HT1080 (cell line): ENCODE results near the gene NIP7. TPM values are rescaled to one million over a fixed set of nuclear protein-coding genes. Genes with fewer than 3 reads are reported as not detected.

Experiments used
- DNase-seq: peaks from one replicate; pipeline ENCODE4 v3.0.0-alpha.2; 2015; ENCODE audit warnings: low read depth
- total RNA-seq: library from RNA; depleted of rRNA; stranded (reverse); fragments of >200 nt; shearing (Covaris generic); gene quantifications from 2 replicates; pipeline ENCODE4 v1.2.3, GENCODE V29; 2014

Gene NIP7
- total RNA-seq, 1 experiment from 2014 or later: 76.0 TPM

DNA sequence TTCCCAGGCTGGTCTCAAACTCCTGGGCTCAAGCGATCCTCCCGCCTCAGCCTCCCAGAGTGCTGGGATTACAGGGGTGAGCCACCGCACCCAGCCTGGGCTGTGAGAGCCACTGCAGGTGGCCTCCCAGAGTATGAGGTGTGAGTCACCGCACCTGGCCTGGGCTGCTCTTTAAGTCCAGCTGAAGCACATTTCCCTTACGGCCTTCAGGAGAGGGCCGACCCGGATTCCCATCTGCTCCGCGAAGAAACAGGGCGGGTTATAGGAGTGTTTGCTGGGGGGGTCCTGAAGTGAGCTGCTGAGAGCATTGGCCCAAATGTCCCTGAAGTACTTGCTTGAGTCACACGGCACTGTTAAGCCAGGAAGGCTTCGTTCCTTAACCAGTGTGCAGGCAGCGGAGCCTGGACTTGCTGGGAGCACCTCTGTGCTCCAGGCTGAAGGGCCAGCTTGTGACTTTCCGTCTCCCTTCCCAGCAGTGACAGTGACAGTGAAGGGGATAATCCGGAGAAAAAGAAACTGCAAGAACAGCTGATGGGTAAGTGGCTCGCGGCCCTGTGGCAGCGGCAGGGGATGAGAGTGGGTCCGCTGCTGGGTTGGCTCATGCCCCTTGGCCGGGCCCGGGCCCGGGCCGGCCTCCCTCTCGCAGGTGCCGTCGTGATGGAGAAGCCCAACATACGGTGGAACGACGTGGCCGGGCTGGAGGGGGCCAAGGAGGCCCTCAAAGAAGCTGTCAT, 21.2 kb upstream of the NIP7 start:
- no peak for DNase-seq

DNA sequence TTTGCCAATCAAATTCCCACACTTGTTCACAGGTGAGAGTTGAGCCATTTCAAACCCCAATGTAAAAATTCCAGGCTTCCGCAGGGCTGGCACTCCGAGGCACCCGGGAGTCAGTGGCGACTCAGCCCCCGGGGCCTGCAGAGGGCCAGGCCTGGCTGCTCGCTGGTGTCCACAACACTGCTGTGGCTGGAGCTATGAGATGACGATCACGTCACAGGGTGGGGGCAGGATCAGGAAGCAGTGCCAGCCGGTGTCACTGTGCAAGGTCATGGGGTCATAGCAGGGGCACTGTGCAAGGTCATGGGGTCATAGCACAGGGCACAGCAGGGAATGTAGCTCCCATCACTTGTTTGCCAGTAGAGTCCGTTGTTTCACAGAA, 20.7 kb upstream of the NIP7 start:
- no peak for DNase-seq

DNA sequence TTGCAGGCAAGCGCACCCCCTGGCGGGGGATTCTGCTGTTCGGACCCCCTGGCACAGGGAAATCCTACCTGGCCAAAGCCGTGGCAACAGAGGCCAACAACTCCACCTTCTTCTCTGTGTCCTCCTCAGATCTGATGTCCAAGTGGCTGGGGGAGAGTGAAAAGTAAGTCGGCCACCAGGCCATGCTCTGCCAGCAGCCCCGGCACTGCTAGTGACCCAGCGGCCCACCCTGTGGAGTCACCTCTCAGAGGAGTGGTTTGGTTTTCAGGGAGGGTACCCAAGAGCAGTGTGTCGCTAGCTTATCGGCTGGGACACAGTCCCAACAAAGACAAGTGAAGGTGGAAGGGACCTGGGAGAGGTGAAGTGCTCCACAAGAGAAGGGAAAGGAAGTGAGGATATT, 20.2 kb upstream of the NIP7 start:
- no peak for DNase-seq

DNA sequence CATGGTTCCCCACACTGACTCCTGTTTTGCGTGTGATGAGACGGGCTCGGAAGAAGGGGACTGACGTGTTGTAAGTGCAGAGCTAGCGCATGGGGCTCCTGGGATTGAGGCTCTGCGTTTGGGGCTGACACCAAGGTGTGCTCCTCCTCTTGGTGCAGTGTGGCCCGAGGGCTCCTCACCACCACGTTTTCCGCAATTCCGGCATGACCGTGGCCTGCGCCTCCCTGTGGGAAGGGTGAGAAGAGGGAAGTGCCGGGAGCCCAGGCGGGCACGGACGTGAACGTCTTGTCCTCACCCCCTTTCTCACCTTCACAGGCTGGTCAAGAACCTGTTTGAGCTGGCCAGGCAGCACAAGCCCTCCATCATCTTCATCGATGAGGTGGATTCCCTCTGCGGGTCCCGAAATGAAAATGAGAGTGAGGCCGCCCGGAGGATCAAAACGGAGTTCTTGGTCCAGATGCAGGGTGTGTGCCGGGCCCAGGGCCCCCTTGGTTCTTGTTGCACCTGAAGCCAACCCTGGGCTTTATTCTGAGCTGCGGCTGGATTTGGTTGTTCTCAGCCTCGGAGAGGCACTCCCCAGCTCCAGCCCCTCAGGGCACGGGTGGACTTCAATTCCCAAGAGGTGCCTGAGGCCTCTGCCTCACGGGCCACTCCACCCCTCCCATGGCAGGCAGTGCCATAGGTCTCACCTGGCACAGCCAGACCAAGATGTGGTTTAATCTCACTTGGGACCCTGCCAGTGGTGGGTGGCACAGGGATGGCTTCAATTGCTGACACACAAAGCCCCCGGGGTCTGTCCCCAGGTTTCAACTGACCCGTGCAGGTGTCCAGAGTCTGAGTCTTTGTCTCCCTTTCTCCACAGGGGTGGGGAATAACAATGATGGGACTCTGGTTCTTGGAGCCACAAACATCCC, 19.5 kb upstream of the NIP7 start:
- no peak for DNase-seq

DNA sequence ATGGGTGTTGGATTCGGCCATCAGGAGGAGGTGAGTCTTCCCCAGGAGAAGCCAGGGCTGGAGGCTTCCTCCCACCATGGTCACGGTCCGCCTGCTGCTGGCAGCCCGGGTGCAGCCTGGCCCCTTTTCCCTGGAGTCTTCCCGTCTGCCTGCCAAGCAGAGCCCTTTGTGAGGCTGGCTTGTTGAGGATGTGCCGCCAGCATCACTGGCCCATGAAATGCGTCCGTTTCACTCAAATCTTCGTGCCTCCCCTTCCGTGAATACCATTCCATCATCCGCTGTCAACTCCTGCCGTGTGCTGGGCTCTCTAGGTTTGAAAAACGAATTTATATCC, 18.9 kb upstream of the NIP7 start:
- no peak for DNase-seq

DNA sequence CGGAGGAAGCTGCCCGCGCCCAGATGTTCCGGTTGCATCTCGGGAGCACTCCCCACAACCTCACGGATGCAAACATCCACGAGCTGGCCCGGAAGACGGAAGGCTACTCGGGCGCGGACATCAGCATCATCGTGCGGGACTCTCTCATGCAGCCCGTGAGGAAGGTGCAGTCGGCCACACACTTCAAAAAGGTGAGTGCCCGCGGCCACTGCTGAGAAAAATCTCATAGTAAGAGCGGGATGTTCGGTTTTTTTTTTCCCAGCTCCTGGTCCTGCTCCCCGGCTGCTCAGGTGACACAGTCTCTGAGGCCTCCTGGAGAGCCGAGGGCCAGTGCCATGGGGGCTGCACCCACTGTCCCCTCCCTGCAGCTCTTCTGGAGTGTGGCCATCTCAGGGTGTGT, 18.5 kb upstream of the NIP7 start:
- no peak for DNase-seq

DNA sequence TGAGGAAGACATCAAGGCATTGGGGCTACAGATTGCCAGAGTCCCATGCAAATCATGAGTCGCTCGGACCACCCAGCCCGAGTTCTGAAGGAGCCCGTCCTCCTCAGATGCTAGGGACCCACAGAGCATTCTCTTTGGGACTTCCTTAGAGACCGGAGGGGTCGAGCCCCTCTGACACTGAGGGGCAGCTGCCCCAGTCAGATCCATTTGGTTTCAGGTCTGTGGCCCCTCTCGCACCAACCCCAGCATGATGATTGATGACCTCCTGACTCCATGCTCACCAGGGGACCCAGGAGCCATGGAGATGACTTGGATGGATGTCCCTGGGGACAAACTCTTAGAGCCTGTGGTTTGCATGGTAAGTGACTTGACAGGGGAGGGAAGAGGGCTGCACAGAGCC, 17.2 kb upstream of the NIP7 start:
- DNase-seq: no peak

DNA sequence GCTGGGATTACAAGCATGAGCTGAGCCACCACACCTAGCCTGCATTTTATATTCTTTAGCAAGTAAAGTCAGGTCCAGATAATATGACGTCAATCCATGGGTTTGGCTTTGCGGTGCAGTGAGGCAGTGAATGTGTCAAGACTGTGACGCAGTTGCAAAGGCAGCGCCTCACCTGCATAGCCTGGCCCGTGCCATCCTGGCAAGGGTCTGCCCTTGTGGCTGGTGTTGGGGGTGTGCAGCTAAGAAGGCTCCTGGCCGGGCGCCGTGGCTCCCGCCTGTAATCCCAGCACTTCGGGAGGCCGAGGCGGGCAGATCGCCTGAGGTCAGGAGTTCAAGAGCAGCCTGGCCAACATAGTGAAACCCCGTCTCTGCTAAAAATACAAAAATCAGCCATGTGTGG, 16.2 kb upstream of the NIP7 start:
- no peak for DNase-seq

DNA sequence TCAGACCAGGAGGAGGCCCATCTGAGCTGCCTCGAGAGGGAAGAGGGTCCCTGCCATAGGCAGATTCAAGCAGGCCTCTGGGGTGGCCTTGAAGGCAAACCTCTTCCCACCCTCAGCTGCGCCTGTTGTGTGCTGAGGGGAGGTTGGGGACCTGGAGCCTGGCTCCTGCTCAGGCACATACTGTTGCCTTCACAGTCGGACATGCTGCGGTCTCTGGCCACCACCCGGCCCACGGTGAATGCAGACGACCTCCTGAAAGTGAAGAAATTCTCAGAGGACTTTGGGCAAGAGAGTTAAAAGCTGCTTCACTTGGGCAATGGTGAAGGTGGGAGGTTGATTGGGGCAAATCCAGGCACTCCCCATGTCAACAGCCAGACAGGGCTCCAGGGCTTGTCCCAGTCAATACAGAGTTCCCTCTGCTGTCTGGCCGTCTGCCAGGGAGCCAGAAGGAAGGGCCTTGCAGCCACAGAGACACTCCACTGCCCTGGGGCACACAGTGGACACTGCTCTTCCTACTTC, 15.5 kb upstream of the NIP7 start:
- no peak for DNase-seq

DNA sequence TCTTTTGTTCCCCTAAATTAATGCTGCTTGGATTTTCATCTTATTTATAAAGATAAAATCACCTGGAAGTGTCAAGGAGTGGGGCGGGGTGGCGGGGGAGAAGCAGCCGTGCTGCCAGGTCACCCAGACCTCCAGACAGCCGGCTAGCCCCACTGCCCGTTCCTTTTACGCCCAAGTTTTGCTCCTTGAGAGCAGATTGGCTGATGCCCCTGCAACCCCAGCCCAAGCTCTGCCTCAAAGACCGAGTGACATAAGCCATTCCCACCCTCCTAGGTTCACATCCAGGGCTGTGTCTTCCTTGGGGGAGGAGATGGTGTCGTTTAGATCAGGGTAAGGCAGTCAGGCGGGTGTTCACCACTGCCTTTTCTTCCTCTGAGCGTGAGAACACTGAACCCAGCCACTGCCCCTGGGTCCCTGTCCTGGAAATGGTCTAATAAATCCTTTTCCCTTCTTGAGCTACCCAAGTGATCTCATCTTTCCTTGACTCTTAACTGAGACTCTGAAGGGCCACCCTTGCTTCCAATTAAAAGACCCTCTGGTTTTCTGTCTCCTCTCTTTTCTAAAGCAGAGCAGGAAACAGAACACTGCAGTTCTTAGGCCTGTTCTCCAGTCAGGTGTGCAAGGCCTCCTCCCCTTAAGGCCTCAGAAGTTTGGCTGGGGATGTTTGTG, 14.9 kb upstream of the NIP7 start:
- no peak for DNase-seq

DNA sequence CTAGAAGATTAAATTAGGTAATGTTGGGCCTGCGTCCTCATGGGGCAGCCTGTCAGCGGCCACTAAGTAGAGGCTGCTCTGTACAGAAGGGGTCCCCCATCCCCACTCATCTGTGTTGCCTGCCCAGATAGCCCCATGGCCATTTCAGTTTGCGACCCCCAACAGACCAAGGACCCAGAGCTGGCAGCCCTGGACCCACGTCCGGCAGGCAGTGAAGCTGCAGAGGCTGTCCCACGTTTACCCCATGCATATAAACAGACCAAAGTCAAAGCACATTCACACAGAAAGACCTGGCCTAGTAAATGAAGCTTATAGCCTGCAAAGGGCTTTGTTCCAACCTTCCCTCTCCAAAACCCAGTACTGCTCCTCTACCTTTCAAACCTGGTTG, 13.8 kb upstream of the NIP7 start:
- DNase-seq: no peak

DNA sequence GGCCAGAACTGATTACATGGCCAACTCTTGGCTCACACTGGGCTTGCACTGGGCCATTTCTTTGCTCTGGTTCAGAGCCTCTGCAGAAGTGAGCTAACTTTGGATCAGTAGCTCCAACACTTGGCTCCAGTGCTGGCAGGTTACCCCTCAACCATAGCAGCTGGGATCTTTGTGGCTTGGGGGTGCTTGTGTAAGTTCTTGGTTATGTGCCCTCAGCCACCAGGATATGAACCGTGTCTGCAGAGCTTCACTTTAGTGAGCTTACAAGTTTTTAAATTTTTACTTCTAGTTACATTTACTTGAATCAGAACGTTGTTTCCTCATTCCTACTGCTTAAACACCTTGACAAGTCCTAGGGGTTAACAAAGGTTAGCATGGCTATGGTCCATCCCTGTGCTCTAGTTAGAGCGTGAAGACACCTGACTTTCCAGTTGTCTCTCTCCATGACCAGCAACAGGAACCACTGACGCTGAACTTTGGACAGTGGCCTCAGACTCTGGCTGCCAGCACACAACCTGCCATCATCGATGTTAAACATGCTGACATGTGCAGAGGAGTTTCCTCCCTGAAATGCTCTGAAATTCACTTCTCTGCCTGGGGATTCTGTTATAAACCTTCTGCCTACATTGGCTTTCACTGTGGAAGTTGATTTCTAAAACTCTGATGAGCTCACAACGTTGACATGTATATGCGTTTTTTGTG, 13.2 kb upstream of the NIP7 start:
- DNase-seq: no peak

DNA sequence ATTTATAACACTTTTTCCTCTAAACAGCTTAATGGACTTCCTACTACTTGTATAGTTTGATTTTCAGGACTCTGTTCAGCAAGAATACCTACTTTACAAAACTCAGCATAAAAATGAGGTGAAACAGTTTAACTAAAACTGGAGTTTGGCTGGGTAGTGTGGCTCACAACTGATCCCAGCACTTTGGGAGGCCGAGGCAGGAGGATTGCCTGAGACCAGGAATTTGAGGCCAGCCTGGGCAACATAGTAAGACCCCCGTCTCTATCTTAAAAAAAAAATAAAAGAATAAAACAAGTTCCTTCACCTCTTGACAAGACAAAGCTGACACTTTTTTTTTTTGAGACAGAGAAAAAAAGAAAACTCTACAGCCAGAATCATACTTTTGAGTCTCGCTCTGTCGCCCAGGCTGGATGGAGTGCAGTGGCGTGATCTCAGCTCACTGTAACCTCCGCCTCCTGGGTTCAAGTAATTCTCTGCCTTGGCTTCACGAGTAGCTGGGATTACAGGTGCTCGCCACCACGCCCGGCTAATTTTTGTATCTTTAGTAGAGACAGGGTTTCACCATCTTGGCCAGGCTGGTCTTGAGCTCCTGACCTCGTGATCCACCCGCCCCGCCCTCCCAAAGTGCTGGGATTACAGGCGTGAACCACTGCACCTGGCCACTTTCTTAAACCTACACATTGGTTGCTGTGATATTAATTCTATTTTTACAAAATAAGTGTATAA, 11.8 kb upstream of the NIP7 start:
- DNase-seq: no peak

DNA sequence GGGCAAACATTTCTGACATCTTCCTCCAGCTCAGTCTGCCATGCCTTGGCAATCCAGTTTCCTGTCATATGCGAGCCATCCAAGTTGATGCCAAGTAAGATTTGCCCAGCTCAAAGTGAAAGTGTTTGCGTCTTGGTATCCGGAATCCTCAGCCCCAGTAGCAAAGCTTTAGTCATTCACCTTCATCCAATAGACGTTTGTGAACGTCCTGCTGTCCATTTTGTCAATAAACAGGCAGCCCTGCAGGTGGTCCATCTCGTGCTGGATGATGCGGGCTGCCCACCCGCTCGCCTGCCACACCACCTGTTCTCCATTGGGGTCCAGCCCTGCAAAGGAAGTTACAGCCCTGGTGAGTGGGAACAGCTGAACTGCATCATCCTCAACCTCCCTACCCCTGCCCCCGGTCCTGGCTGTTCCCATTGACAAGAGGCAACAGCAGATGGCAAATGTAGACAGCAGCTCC, 10.7 kb upstream of the NIP7 start:
- DNase-seq: peak; percentile 73

DNA sequence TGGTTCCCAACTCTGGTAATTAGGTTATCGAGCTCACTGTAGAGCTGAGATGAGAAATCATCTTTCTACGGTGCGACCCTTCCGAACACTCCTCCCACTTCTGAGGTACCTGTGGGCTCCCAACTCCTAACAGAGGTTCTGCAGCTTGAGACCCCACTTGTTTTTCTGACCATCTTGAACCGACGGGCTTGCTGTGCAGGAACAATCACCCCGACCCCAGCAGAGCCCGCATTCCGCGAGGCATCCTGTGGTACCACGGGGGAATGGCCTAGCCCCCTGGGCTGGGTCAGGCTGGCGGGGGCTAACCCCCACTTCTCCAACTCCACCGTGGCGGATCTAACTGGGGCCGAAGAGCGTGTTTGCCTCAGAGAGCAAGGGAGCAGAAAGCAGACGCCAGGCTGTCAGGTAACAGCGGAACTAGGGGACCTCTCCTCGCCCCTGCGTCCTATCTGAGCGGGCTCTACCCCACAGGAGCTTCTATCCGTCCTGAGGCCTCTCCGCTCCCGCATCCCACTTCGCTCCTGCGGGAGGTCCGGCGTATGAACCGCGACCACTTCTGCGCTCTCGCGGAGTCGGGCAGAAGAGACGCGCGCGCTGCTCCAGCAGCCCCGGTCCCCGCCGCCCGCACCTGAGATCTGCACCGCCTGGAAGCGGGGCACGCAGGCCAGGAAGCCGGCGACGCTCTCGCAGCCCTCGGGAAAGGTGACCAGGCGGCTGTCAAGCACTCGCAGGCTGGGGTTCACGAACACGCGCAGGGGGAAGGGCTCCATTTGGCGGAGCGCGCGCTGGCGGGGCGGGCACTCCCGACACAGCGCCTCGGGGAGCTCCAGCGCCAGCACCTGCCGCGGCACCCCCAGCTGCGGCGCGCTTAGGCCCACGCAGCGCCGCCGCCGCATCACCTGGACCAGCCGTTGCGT, 9.9 kb upstream of the NIP7 start:
- no peak for DNase-seq

DNA sequence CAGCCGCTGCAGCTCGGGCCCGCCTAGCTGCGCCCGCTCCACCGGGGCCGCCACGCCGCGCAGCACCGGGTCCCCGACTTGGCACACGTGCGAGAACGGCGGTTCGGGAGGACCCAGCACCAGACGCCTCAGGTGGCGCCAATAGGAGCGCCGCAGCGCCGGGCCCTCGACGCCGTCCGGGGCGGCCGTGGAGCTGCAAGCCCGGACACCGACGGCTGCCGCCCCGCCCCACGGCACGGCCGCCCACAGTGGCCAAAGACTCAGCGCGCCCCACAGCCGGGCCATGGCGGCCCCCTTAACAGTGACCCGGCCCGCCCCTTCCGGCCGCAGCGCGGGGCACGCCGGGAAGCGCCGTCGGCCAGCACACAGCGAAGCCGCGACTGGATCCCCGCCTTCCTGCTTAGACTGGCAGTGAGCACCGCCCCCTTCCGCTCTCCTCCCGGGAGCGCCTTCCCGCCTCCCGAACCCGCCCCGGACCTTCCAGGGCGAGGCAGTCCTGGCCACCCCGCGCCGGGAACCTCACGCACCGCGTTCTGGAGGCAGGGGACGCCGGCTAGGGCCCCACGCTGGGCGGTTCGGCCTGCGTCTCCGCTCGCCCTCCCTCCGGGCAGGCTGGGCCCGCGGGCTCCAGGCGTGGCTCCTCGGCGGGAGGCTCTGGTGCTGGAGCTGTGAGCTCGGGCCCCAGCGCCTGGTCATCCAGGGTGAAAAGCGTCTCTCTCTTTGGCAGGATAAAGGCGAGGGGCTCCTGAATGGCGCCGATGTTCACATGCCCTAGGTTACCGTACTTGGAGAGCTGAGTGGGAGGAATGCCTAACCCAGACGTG, 9.1 kb upstream of the NIP7 start, which contains the start of gene PDF:
Gene PDF (minus strand): TSS at position 303 of the 824 bp plus-strand sequence. CDS start 18 bp downstream, at position 285.
- peak; percentile 94 for DNase-seq

DNA sequence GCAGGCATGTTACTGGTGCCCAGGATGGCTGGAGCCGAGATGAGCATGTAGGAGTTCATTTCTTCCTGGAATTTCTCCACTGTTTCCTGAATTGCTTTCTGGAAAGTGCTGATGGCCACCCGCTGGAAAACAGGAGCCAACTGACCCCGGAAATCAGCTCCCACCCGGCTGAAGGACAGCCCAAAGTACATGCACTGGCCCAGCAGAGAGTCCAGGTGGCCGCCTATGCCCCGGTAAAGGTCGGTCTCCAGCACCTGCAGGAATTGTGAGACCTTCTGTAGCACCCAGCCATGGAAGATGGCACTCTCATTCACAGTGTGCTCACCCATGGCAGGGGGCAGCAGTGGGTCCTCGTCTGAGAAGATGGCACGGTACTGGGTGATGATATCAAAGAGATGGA, 4.9 kb upstream of the NIP7 start:
- no peak for DNase-seq

DNA sequence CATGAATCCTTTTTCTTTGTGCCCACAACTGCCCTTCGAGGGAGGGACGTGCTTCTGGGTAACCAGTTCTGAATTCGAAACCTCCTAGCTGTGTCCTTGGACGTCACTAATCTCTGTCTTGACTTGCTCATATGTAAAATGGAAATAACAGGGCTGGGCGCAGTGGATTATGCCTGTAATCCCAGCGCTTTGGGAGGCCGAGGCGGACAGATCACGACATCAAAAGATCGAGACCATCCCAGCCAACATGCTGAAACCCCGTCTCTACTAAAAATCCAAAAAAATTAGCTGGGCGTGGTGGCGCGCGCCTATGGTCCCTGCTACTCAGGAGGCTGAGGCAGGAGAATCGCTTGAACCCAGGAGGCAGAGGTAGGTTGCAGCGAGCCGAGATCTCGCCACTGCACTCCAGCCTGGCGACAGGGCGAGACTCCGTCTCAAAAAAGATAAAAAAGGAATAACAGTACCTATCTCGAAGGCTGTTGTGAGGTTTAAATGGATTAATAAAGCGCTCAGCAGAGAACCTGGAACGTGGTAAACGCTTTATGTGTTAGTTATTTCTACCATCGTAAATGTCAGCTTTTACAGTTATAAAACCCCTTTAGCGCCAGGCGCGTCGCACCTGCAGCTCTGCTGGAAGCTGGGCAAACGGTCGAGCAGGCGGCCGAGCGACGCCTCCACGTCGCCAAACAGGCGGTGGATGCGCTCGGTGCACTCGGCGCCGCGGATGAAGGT, 849 bp upstream of the NIP7 start:
- no peak for DNase-seq
